HG03108 (cell line): ENCODE measurements around the gene DRAXIN.

Experiments used
- ATAC-seq: cut with Tn5 transposase; IDR thresholded peaks from one replicate; pipeline ENCODE4 v1.9.1; 2021; ENCODE audit warnings: moderate library complexity; ENCODE audit not compliant: unreplicated experiment

The DRAXIN gene

GRCh38 chr1:11707621-11708276 lies 16.2 kb downstream of the DRAXIN start:
- ATAC-seq, result no peak

GRCh38 chr1:11708554-11709350 lies 17.2 kb downstream of the DRAXIN start:
- no peak for ATAC-seq

- no peak for ATAC-seq
Observed at GRCh38 chr1:11711490-11711889, 20.0 kb downstream of the DRAXIN start.

DNA sequence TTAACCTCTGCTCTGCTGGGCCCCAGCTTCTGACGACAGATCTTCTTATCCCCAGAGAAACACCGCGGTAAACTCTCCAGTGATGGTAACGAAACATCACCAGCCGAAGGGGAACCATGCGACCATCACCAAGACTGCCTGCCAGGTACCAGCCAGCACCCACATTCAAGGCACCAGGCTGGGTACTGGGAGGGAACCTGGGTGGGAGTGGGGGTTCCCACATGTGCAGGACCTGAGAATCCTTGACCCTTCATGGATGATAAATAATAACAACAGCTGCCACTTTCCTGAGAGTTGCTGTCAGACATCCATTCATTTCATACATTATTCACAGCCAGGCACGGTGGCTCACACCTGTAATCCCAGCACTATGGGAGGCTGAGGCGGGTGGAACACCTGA lies 20.8 kb downstream of the DRAXIN start:
- no peak for ATAC-seq

DNA sequence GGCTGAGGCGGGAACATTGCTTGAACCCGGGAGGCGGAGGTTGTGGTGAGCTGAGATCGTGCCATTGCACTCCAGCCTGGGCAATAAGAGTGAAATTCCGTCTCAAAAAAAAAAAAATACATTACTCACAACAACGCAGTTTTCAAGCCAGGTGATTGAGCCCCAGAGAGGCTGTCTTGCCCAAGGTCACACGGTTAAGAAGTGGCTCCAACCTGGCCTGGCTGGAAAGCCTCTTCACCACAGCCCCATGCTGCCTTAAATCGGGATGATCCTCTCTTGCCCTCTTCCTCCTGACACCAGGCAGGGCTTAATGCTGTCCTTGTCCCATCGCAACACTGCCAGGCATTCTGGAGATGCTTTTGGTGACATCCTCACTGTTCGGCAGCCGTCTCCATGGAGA lies 21.6 kb downstream of the DRAXIN start:
- no peak for ATAC-seq

GRCh38 chr1:11714831-11715575 lies 23.5 kb downstream of the DRAXIN start:
- no peak for ATAC-seq

- no peak for ATAC-seq
Observed at GRCh38 chr1:11719313-11720032, 28.0 kb downstream of the DRAXIN start.

GRCh38 chr1:11720033-11720376 lies 28.5 kb downstream of the DRAXIN start:
- ATAC-seq, result no peak

GRCh38 chr1:11720525-11720924 lies 29.0 kb downstream of the DRAXIN start:
- ATAC-seq, result no peak

DNA sequence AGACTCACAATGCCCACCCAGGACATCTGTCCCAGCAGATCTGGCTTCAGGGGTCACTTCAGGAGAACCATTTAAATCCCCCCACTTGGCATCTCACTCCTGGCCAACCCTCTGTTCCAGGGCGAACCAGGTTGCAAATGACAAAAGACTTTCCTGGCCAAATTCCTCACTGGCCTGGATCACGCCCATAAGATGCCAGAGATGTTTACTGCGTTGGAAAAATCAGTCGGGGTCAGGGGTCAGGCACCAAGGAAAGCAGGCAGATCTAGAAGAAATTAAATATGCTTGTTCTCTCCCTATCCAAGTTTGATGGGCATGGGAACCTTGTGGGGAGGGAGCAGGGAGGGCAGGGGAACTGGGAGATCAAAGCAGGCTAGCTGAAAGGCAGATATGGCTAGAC lies 29.8 kb downstream of the DRAXIN start:
- ATAC-seq, result no peak

DNA sequence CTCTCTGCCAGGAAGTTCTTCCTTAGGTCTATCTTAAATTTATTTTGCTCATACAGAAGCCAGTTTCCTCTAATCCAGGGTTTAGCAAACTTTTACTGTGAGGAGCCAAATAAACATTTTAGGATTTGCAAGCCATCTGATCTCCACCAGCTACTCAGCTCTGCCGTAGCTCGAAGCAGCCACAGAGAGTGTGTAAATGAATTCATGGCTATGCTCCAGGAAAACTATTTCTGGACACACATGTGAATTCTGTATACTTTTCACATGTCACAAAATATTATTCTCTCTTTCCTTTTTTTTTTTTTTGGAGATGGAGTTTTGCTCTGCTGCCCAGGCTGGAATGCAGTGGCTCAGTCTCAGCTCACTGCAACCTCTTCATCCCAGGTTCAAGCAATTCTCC lies 31.0 kb downstream of the DRAXIN start:
- no peak for ATAC-seq

- no peak for ATAC-seq
Observed at GRCh38 chr1:11725616-11726015, 34.1 kb downstream of the DRAXIN start.

DNA sequence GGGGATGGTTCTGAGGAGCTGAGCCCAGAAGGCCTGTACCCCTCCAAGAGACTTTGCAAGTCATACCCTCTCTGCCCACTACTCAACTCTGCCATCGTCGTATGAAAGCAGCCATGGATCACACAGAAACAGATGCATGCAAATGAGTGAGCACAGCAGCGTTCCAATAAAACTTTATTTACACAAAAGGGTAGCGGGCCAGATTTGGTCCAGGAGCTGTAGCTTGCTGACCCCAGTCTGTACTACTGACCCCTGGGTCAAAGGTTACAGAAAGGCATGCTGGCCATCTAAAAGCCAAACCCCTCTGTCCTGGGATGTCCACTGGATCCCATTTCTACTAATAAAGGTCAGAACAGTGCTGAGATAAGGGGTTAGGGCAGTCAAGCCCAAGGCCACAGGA lies 35.6 kb downstream of the DRAXIN start:
- ATAC-seq, result no peak

- ATAC-seq, result no peak
Observed at GRCh38 chr1:11728126-11728806, 36.8 kb downstream of the DRAXIN start.

- ATAC-seq, result no peak
Observed at GRCh38 chr1:11729155-11729497, 37.6 kb downstream of the DRAXIN start.

GRCh38 chr1:11729498-11730428 lies 38.3 kb downstream of the DRAXIN start:
- no peak for ATAC-seq

DNA sequence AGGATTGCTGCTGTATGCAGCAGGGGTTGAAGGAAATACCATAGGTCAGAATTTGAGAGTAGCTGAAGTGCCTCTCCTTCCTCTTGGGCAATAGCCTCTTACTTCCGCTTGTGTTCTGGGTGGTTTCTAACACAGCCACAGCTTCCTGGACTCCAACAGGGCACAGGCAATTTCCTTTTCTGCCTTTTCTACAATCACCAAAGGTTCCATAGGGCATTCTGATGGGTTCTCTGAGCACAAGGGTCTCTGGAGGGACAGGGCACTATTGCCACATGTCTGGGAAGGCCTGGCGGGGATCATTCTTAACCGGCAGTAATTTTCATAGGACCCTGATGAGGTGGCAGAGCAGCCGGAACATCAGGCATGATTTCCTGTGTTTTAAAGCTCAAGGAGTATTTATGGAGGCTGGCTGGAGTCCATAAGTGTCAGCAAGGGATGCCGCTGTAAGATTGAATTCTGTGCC lies 39.0 kb downstream of the DRAXIN start:
- ATAC-seq, result peak; percentile 58

DNA sequence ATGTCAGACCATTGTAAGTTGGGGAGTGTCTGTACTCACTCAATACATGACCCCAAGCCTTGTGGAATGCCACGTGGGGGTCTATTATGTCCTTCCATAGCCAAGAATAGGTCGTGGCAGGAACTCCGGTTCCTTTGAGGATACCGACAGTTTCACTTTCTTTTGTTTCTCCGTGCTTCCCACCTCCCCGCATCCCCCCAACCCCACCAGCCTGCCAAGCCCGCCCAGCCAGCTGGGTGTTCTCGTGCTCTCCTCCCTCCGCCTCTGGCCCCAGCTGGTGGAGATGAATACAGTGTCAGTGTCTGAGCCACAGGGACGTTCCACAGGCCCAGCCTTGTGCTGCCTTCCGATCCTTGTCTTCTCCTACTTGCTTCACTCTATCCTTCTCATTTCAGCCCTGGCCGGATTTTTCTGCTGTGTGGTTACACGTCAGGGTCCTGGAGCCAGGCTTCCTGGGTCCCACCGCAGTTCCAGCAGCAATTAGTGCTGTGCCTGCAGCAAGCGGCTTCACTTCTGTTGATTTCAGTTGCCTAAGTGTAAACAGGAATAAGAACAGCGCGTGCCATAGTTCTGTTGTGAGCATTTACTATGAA lies 40.3 kb downstream of the DRAXIN start:
- ATAC-seq, result no peak

GRCh38 chr1:11733306-11733705 lies 41.8 kb downstream of the DRAXIN start:
- no peak for ATAC-seq
